ENCODE data around the gene SMDT1. TPM values are rescaled to one million over a fixed set of nuclear protein-coding genes. Genes with fewer than 3 reads are reported as not detected.

SMDT1 gene
- total RNA-seq, 2 donors from 2014 or later, result 9.6 to 11.9 TPM

DNA sequence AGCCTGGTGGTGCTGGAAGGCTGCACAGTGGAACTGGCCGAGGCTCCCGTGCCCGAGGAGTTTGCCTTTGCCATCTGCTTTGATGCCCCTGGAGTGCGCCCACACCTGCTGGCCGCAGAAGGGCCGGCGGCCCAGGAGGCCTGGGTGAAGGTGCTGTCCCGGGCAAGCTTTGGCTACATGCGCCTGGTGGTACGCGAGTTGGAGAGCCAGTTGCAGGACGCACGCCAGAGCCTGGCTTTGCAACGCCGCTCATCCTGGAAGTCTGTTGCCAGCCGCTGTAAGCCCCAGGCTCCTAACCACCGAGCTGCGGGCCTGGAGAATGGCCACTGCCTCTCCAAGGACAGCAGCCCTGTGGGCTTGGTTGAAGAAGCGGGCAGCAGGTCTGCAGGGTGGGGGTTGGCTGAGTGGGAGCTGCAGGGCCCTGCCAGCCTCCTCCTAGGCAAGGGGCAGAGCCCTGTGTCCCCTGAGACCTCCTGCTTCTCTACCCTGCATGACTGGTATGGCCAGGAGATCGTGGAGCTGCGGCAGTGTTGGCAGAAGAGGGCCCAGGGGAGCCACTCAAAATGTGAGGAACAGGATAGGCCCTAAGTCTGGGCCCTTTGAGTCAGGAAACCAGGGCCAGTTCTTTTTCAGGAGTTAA is 1.9 kb upstream of the SMDT1 start:
- Histone ChIP-seq H3K4me3 (no peak overlapping the region), H3K4me1 (peaks cover 0 to 56% of the 10 kb centered on the region in 2 donors), H3K9me3 (no peaks in the 10 kb centered on the region), H3K27ac (peak overlapping the region; percentile 98), H3K36me3 (peaks cover 6% of the 10 kb centered on the region), H3K27me3 (no peaks in the 10 kb centered on the region)
- no peak for DNase-seq (ENCODE audit: low spot score)
- TF ChIP-seq, protein P1, sequence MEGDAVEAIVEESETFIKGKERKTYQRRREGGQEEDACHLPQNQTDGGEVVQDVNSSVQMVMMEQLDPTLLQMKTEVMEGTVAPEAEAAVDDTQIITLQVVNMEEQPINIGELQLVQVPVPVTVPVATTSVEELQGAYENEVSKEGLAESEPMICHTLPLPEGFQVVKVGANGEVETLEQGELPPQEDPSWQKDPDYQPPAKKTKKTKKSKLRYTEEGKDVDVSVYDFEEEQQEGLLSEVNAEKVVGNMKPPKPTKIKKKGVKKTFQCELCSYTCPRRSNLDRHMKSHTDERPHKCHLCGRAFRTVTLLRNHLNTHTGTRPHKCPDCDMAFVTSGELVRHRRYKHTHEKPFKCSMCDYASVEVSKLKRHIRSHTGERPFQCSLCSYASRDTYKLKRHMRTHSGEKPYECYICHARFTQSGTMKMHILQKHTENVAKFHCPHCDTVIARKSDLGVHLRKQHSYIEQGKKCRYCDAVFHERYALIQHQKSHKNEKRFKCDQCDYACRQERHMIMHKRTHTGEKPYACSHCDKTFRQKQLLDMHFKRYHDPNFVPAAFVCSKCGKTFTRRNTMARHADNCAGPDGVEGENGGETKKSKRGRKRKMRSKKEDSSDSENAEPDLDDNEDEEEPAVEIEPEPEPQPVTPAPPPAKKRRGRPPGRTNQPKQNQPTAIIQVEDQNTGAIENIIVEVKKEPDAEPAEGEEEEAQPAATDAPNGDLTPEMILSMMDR (IDR thresholded peaks at IDR 0.05), result no peak

DNA sequence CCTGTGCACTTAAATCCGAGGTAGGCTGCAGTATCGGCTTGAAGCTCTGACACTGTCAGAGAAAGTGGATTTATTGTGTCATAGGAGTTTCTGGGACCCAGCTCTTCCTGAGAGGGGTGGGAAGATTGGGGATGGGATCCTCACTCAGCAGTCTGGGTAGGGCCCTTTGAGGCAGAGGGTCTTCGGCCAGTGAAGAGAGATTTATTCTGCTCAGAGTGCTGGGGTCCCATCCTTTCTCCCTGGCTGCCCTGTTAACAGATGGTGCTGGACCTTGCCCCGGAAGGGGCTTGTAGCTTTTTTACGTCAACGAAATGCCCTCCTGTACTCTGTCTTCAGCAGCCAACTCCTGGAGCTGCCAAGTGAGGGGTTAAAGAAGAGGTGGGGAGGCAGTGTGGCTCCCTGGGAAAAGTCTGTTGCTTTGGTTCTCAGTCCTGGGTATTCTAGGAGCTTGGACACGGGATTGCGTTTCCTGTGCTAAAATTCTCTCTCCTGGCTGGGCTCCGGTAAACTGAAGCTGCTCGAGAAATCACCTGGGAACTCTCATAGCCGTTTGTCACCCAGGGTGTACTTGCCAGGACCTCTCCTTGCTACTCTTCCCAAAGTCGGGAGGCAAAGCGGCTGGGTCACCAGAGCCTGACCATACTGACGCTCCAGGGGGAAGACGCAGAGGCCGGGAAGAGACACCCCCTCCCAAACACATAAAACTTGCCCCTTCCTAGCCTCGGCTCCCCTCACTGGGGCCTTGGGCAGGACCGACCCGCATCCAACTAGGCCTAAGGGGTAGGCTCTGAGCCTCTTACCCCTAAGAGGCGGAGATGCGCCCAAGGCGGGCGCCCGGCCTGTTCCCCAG is 806 bp upstream of the SMDT1 start:
- H3K4me1 ChIP-seq, result peaks cover 0 to 59% of the 10 kb centered on the region in 2 donors
- TF ChIP-seq, protein P1 (IDR thresholded peaks at IDR 0.05), result no peak
- H3K4me3 ChIP-seq, result peak overlapping the region; percentile 63 to 65
- H3K27me3 ChIP-seq, result no peaks in the 10 kb centered on the region
- peaks cover 16% of the 10 kb centered on the region for H3K36me3 ChIP-seq
- peak overlapping the region; percentile 98 for H3K27ac ChIP-seq
- no peak for DNase-seq (ENCODE audit: low spot score)
- H3K9me3 ChIP-seq, result no peaks in the 10 kb centered on the region

DNA sequence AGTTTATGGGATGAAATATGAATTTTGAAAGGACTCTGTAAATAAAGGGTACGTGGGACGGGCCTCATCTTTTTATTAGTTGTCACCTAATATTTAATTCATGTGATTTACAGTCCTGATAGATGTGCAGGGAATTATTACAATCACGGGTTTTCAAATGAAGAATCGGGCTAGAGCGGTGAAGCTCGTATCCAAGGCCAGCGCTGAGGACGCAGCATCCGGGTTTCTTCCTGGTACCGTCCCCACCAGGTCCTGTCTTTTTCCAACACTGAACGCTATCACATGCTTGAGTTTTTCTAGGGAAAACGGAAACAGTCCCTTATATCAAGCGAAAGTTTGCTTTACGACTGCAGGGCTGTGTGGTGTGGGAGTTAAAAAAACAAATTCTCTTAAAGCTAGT is 787 bp downstream of the SMDT1 start:
- TF ChIP-seq, protein P1 (IDR thresholded peaks at IDR 0.05), result no peak
- no peaks in the 10 kb centered on the region for H3K27me3 ChIP-seq
- peaks cover 24% of the 10 kb centered on the region for H3K36me3 ChIP-seq
- peaks cover 0 to 51% of the 10 kb centered on the region in 2 donors for H3K4me1 ChIP-seq
- H3K27ac ChIP-seq, result peak overlapping the region; percentile 98
- no peak for DNase-seq (ENCODE audit: low spot score)
- H3K9me3 ChIP-seq, result no peaks in the 10 kb centered on the region
- H3K4me3 ChIP-seq, result peak overlapping the region; percentile 63 to 65

DNA sequence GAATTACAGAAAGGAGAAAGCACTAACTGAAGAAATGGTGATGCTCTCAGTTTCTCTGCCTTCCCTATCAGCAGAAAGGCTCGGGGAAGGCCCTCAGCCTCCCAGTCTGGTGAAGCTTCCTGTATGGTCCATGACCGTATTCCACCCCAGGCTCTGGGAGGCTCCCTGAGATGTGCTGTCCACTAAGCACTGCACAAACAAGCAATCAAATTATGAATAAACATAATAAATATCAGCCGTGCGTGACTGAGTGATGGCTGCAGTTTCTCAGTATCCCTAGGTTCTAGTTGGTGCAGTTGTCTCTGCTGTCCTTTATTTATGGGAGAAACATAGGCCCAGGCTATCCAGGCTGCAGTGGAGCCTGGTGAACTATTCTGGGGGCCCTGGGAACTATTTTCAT is 3.6 kb downstream of the SMDT1 start:
- peaks cover 0 to 64% of the 10 kb centered on the region in 2 donors for H3K4me1 ChIP-seq
- TF ChIP-seq, protein P1 (IDR thresholded peaks at IDR 0.05), result no peak
- DNase-seq (ENCODE audit: low spot score), result no peak
- no peaks in the 10 kb centered on the region for H3K27me3 ChIP-seq
- no peak overlapping the region for H3K4me3 ChIP-seq
- no peak overlapping the region for H3K27ac ChIP-seq
- no peaks in the 10 kb centered on the region for H3K9me3 ChIP-seq
- peaks cover 47% of the 10 kb centered on the region for H3K36me3 ChIP-seq

DNA sequence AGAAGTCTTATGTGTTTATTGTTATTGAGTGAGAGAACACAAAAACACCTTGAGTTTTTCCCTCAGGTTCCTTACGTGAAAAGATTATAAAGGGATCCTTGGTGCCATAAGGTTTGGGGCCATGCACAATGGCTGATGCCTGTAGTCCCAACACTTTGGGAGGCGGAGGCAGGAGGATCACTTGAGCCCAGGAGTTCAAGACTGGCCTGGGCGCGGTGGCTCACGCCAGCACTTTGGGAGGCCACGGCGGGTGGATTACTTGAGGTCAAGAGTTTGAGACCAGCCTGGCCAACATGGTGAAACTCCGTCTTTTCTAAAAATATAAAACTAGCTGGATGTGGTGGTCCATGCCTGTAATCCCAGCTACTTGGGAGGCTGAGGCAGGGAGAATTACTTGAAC is 5.4 kb downstream of the SMDT1 start:
- Histone ChIP-seq H3K4me3 (no peak overlapping the region), H3K27ac (no peak overlapping the region), H3K27me3 (no peaks in the 10 kb centered on the region), H3K4me1 (peaks cover 0 to 66% of the 10 kb centered on the region in 2 donors), H3K9me3 (no peaks in the 10 kb centered on the region), H3K36me3 (peaks cover 47% of the 10 kb centered on the region)
- DNase-seq (ENCODE audit: low spot score), result no peak
- TF ChIP-seq, protein P1 (IDR thresholded peaks at IDR 0.05), result no peak
